B cell (primary cell): Measurements from ENCODE around the gene CCDC57.

ENCODE experiments used
- EZH2 ChIP-seq: IDR thresholded peaks from 2 replicates; pipeline ENCODE4 v1.6.1; 2012; ENCODE audit warnings: borderline replicate concordance, low read depth, mild to moderate bottlenecking, moderate library complexity, low read length; ENCODE audit not compliant: insufficient read depth, poor library complexity, severe bottlenecking
- TF ChIP-seq, protein P1 (sequence below): fragments of 200-600 bp; IDR thresholded peaks from one replicate; pipeline ENCODE4 v1.8.0; 2022; ENCODE audit warnings: antibody characterized with exemption, mild to moderate bottlenecking

DNA sequence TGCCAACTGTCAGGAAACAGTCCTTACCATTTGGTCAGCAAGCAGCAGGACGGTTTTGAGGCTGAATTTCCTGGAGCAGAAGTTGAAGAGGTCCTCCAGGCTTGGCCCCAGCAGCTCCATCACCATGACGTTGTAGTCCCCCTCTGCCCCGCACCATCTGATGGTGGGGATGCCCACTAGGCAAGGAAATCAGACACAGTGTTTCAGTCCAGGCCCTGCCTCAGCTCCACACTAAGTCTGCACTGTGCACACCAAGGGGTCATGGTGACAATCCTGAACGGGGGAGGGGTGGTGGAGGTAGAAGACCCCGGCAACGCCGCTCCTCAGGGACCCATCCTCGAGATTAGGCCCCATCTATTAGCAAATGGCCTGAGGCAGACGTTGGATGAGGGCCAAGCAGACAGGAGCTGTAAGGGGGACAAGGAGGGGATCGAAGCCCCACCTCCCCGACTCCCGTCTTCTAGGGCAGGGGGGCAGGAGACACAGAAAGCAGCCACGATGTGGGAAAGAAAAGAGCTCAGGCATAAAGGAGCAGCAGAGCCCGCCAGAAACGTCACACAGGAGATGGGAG is 42.8 kb upstream of the CCDC57 start:
- TF ChIP-seq, protein P1, sequence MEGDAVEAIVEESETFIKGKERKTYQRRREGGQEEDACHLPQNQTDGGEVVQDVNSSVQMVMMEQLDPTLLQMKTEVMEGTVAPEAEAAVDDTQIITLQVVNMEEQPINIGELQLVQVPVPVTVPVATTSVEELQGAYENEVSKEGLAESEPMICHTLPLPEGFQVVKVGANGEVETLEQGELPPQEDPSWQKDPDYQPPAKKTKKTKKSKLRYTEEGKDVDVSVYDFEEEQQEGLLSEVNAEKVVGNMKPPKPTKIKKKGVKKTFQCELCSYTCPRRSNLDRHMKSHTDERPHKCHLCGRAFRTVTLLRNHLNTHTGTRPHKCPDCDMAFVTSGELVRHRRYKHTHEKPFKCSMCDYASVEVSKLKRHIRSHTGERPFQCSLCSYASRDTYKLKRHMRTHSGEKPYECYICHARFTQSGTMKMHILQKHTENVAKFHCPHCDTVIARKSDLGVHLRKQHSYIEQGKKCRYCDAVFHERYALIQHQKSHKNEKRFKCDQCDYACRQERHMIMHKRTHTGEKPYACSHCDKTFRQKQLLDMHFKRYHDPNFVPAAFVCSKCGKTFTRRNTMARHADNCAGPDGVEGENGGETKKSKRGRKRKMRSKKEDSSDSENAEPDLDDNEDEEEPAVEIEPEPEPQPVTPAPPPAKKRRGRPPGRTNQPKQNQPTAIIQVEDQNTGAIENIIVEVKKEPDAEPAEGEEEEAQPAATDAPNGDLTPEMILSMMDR, result no peak
- no peak for TF ChIP-seq EZH2
